Gastroesophageal sphincter (tissue), 4 donors: ENCODE results near the gene SSNA1. TPM values are rescaled to one million over a fixed set of nuclear protein-coding genes. Genes with fewer than 3 reads are reported as not detected.

Experiments
- ATAC-seq: fragments of 150-250 bp; one replicate; pipeline ENCODE4 v1.9.1; 2016; ENCODE audit warnings: mild to moderate bottlenecking, moderate library complexity
- H3K27ac ChIP-seq, 4 donors: fragments of 200-600 bp; sonication (generic) in 3 of 4; 1 replicate in 3 of 4; 2 replicates in 1 of 4; pipeline ENCODE4 v1.5.1; 2016 to 2019
- H3K27me3 ChIP-seq: fragments of 200-600 bp; sonication (generic); one replicate; pipeline ENCODE4 v1.5.1; 2019
- H3K36me3 ChIP-seq, 2 donors: fragments of 200-600 bp; sonication (generic); one replicate each; pipeline ENCODE4 v1.5.1; 2019; ENCODE audit warnings: control low read depth in 1 of 2
- H3K4me1 ChIP-seq, 3 donors: fragments of 200-600 bp; sonication (generic); 1 replicate in 2 of 3; 2 replicates in 1 of 3; pipeline ENCODE4 v1.5.1; 2016 to 2019; ENCODE audit warnings: control low read depth in 2 of 3
- H3K4me3 ChIP-seq, 2 donors: fragments of 200-600 bp; sonication (generic); one replicate each; pipeline ENCODE4 v1.5.1; 2019; ENCODE audit warnings: mild to moderate bottlenecking in 1 of 2, moderate library complexity in 1 of 2
- H3K9me3 ChIP-seq, 3 donors: fragments of 200-600 bp; sonication (generic); one replicate each; pipeline ENCODE4 v1.5.1; 2017 to 2019; ENCODE audit warnings: control low read depth in 2 of 3
- EP300 ChIP-seq: sonication (generic); formaldehyde crosslinking; IDR thresholded peaks from one replicate; pipeline ENCODE4 v1.6.1; 2017; ENCODE audit warnings: antibody characterized with exemption, mild to moderate bottlenecking
- POLR2A ChIP-seq, 2 donors: fragments of 450-650 bp; IDR thresholded peaks; one replicate each; pipeline ENCODE4 v1.6.1; 2017; ENCODE audit warnings: antibody characterized with exemption in 2 of 2, mild to moderate bottlenecking in 2 of 2, moderate library complexity in 1 of 2
- POLR2AphosphoS5 ChIP-seq: sonication (generic); formaldehyde crosslinking; IDR thresholded peaks from one replicate; pipeline ENCODE4 v1.6.1; 2017; ENCODE audit warnings: antibody characterized with exemption
- WGBS, 2 donors: methylation state at CpG; one replicate each; pipeline ENCODE4 v1.1.5; 2018; ENCODE audit warnings: low coverage in 1 of 2; 5-methylcytosine and 5-hydroxymethylcytosine counted together
- total RNA-seq, 4 donors: library from RNA; depleted of rRNA; stranded (reverse); fragments of >200 nt; gene quantifications; one replicate each; pipeline ENCODE4 v1.1.0, GENCODE V29; 2016
- TF ChIP-seq, protein P1 (sequence below), 4 experiments: fragments of 200-600 bp in 2 of 4; fragments of 450-650 bp in 2 of 4; sonication (generic) in 1 of 4; IDR thresholded peaks; one replicate each; pipeline ENCODE4 v1.5.1; 2017 to 2019; ENCODE audit warnings: antibody characterized with exemption in 4 of 4, mild to moderate bottlenecking in 2 of 4, moderate library complexity in 2 of 4

Gene SSNA1
- total RNA-seq, 4 donors from 2014 or later: 56.8 to 99.0 (median 73.8) TPM

DNA sequence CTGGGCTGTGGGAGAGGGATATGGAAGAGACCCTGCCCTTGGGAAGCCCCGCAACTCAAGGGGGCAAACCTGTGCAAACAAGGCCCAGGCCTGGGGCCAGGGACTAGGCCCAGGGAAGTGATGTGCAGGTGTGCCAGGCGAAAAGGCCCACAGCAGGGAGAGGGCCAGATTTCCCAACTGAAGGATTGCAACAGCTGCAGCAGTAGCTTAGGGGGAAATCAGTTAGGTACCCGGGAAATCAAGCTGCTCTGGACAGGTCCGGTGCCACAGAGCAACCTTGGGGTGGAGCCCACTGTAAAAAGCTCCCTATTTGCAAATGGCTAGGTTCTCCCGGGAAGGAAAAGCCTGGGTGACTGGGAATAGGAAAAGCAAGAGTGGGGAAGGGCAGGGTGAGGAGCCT is 39.1 kb upstream of the SSNA1 start:
- no peak for TF ChIP-seq POLR2AphosphoS5
- TF ChIP-seq POLR2A (IDR thresholded peaks at IDR 0.05): no peak
- TF ChIP-seq, protein P1, sequence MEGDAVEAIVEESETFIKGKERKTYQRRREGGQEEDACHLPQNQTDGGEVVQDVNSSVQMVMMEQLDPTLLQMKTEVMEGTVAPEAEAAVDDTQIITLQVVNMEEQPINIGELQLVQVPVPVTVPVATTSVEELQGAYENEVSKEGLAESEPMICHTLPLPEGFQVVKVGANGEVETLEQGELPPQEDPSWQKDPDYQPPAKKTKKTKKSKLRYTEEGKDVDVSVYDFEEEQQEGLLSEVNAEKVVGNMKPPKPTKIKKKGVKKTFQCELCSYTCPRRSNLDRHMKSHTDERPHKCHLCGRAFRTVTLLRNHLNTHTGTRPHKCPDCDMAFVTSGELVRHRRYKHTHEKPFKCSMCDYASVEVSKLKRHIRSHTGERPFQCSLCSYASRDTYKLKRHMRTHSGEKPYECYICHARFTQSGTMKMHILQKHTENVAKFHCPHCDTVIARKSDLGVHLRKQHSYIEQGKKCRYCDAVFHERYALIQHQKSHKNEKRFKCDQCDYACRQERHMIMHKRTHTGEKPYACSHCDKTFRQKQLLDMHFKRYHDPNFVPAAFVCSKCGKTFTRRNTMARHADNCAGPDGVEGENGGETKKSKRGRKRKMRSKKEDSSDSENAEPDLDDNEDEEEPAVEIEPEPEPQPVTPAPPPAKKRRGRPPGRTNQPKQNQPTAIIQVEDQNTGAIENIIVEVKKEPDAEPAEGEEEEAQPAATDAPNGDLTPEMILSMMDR (IDR thresholded peaks at IDR 0.05): no peak
- no peak for TF ChIP-seq EP300
- Histone ChIP-seq H3K4me3 (no peak overlapping the region), H3K27me3 (peaks cover 73% of the 10 kb centered on the region), H3K9me3 (no peaks in the 10 kb centered on the region), H3K36me3 (no peaks in the 10 kb centered on the region), H3K4me1 (no peaks in the 10 kb centered on the region), H3K27ac (no peak overlapping the region)
- no peak for ATAC-seq
- 71% methylated on average over 1 of the region's 5 CpGs; no CpG with 5 or more reads in 1 of the 2 donors for WGBS, 2 donors

DNA sequence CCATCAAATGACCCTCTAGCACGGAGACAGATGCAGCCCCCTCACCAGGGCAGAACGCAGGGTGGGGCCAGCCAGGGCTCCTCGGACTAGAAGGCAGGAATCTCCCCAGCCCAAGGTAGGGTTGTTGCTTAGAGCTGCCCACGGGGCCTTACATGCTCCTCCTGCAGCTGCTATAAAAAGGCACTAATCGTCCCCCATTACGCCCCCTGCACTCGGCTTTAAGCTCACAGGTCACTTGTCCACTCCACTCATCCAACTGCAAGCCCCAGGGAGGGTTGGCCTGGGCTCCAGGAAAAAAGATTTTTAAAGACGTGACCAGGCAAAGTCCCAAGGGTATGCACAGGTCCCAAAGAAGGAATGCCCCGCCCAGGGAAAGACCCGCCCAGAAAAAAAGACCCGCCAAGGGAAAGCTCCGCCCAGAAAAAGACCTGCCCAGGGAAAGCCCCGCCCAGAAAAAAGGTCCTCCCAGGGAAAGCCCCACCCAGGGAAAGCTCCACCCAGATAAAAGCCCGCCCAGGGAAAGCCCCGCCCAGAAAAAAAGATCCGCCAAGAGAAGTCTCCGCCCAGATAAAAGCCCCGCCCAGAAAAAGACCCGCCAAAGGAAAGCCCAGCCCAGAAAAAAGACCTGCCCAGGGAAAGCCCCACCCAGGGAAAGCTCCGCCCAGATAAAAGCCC is 38.4 kb upstream of the SSNA1 start:
- H3K27me3 ChIP-seq: peaks cover 78% of the 10 kb centered on the region
- no peak overlapping the region for H3K27ac ChIP-seq
- H3K9me3 ChIP-seq: no peaks in the 10 kb centered on the region
- no peak for ATAC-seq
- WGBS, 2 donors: 48 to 72% methylated on average over 5 to 12 of the region's 20 CpGs
- no peak overlapping the region for H3K4me3 ChIP-seq
- no peaks in the 10 kb centered on the region for H3K36me3 ChIP-seq
- no peaks in the 10 kb centered on the region for H3K4me1 ChIP-seq
- TF ChIP-seq, protein P1 (IDR thresholded peaks at IDR 0.05): no peak
- no peak for TF ChIP-seq POLR2A (IDR thresholded peaks at IDR 0.05)
- TF ChIP-seq EP300: no peak
- TF ChIP-seq POLR2AphosphoS5: no peak

DNA sequence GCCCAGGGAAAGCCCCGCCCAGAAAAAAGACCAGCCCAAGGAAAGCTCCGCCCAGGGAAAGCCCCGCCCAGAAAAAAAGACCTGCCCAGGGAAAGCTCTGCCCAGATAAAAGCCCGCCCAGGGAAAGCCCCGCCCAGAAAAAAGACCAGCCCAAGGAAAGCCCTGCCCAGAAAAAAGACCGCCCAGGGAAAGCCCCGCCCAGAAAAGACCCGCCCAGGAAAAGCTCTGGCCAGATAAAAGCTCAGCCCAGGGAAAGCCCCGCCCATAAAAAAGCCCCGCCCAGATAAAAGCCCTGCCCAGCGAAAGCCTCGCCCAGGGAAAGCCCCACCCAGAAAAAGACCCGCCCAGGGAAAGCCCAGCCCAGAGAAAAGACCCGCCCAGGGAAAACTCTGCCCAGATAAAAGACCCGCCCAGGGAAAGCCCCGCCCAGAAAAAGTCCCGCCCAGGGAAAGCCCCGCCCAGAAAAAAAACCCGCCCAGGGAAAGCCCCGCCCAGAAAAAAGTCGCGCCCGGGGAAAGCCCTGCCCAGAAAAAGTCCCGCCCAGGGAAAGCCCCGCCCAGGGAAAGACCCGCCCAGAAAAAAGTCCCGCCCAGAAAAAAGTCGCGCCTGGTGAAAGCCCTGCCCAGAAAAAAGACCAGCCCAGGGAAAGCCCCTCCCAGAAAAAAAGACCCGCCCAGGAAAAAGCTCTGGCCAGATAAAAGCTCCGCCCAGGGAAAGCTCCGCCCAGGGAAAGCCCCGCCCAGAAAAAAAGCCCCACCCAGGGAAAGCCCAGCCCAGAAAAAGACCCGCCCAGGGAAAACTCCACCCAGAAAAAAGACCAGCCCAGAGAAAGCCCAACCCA is 37.6 kb upstream of the SSNA1 start:
- H3K27me3 ChIP-seq: peaks cover 78% of the 10 kb centered on the region
- H3K9me3 ChIP-seq: no peaks in the 10 kb centered on the region
- 30 to 45% methylated on average over 4 of the region's 34 CpGs for WGBS, 2 donors
- H3K36me3 ChIP-seq: no peaks in the 10 kb centered on the region
- TF ChIP-seq EP300 (no peak), POLR2AphosphoS5 (no peak), POLR2A (IDR thresholded peaks at IDR 0.05) (no peak)
- TF ChIP-seq, protein P1 (IDR thresholded peaks at IDR 0.05): no peak
- no peak overlapping the region for H3K27ac ChIP-seq
- H3K4me3 ChIP-seq: no peak overlapping the region
- no peak for ATAC-seq
- H3K4me1 ChIP-seq: no peaks in the 10 kb centered on the region

DNA sequence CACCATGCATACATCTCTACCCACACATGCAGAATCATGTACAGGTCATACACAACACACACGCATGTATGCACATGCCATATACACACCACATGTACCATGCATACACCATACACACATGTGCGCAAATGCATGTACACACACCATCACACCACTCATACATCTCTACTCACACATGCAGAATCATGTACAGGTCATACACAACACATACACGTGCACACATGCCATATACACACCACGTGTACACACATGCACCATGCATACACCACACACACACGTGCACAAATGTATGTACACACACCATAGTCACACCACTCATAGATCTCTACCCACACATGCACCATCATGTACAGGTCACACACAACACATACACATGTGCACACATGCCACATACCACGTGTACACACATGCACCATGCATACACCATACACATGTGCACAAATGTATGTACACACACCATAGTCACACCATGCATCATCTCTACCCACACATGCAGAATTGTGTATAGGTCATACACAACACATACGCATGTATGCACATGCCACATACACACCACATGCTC is 35.6 kb upstream of the SSNA1 start:
- H3K36me3 ChIP-seq: no peaks in the 10 kb centered on the region
- peaks cover 0 to 13% (median 6%) of the 10 kb centered on the region in 3 donors for H3K4me1 ChIP-seq
- H3K27ac ChIP-seq: no peak overlapping the region
- H3K4me3 ChIP-seq: no peak overlapping the region
- WGBS, 2 donors: 81 to 91% methylated on average over 6 to 7 of the region's 7 CpGs
- ATAC-seq: no peak
- TF ChIP-seq EP300 (no peak), POLR2AphosphoS5 (no peak), POLR2A (IDR thresholded peaks at IDR 0.05) (no peak)
- TF ChIP-seq, protein P1 (IDR thresholded peaks at IDR 0.05): no peak
- H3K9me3 ChIP-seq: no peaks in the 10 kb centered on the region
- H3K27me3 ChIP-seq: peaks cover 78% of the 10 kb centered on the region
